ENCODE data around the gene DNAJC4. TPM values are rescaled to one million over a fixed set of nuclear protein-coding genes. Genes with fewer than 3 reads are reported as not detected.

The DNAJC4 gene
- polyA plus RNA-seq, 2 of the 4 experiments (the other 2 are of a cell fraction), result 9.8 to 16.2 TPM

DNA sequence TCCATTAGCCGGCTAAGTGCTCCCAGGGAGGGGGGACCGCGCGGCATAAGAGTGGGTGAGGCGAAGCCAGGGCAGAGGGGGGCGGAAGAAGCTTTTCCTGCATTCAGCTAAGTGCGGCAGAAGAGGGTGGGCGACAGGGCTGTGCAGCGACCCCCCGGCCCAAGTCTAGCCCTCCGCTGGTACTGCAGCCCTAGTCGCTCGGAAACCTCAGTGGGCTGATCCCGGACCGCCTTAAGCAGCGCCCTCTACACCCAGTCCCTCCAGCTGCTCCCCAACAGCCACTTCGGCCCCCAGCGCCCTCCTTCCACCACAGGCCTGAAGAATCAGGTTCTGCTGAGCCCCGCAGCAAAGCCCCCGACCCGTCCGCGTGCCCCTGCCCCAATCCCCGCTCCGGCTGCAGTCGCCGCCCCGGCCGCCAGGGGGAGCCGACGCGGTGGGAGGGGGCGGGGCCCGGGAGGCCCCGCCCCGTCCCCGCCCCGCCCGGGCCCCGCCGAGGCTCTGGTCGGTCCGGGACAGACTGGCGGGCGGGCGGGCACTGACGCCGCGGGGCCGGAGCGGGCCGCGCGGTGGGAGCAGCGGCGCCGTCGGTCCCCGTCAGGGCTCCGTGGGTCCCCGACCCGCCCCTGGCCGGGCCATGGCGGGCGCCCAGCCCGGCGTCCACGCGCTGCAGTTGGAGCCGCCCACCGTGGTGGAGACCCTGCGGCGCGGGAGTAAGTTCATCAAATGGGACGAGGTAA, 20.8 kb downstream of the DNAJC4 start, which contains the start of gene PLCB3 (continued):
- TF ChIP-seq, protein P1, sequence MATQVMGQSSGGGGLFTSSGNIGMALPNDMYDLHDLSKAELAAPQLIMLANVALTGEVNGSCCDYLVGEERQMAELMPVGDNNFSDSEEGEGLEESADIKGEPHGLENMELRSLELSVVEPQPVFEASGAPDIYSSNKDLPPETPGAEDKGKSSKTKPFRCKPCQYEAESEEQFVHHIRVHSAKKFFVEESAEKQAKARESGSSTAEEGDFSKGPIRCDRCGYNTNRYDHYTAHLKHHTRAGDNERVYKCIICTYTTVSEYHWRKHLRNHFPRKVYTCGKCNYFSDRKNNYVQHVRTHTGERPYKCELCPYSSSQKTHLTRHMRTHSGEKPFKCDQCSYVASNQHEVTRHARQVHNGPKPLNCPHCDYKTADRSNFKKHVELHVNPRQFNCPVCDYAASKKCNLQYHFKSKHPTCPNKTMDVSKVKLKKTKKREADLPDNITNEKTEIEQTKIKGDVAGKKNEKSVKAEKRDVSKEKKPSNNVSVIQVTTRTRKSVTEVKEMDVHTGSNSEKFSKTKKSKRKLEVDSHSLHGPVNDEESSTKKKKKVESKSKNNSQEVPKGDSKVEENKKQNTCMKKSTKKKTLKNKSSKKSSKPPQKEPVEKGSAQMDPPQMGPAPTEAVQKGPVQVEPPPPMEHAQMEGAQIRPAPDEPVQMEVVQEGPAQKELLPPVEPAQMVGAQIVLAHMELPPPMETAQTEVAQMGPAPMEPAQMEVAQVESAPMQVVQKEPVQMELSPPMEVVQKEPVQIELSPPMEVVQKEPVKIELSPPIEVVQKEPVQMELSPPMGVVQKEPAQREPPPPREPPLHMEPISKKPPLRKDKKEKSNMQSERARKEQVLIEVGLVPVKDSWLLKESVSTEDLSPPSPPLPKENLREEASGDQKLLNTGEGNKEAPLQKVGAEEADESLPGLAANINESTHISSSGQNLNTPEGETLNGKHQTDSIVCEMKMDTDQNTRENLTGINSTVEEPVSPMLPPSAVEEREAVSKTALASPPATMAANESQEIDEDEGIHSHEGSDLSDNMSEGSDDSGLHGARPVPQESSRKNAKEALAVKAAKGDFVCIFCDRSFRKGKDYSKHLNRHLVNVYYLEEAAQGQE (IDR thresholded peaks at IDR 0.05), result no peak
- TF ChIP-seq MAZ (IDR thresholded peaks at IDR 0.05; ENCODE audit: borderline replicate concordance, low read depth, low read length), result 0 out of 2 replicates have a peak, but pooled peaks have one; percentile 37
- no peak for TF ChIP-seq CHD4 (IDR thresholded peaks at IDR 0.05; ENCODE audit: borderline replicate concordance)
- TF ChIP-seq RAD21 (conservative IDR thresholded peaks at IDR 0.05 in 1 of 2, IDR thresholded peaks at IDR 0.05 in 1 of 2), result peak in 1 of 2 experiments; percentile 33; a peak in 2 of 5 replicates
- TF ChIP-seq, protein P2, sequence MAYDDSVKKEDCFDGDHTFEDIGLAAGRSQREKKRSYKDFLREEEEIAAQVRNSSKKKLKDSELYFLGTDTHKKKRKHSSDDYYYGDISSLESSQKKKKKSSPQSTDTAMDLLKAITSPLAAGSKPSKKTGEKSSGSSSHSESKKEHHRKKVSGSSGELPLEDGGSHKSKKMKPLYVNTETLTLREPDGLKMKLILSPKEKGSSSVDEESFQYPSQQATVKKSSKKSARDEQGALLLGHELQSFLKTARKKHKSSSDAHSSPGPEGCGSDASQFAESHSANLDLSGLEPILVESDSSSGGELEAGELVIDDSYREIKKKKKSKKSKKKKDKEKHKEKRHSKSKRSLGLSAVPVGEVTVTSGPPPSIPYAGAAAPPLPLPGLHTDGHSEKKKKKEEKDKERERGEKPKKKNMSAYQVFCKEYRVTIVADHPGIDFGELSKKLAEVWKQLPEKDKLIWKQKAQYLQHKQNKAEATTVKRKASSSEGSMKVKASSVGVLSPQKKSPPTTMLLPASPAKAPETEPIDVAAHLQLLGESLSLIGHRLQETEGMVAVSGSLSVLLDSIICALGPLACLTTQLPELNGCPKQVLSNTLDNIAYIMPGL (CRISPR knock-in tag; IDR thresholded peaks at IDR 0.05; ENCODE audit: borderline replicate concordance), result no peak
- TF ChIP-seq, protein P3, sequence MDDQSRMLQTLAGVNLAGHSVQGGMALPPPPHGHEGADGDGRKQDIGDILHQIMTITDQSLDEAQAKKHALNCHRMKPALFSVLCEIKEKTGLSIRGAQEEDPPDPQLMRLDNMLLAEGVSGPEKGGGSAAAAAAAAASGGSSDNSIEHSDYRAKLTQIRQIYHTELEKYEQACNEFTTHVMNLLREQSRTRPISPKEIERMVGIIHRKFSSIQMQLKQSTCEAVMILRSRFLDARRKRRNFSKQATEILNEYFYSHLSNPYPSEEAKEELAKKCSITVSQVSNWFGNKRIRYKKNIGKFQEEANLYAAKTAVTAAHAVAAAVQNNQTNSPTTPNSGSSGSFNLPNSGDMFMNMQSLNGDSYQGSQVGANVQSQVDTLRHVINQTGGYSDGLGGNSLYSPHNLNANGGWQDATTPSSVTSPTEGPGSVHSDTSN (IDR thresholded peaks at IDR 0.05), result no peak
- TF ChIP-seq, protein P4, sequence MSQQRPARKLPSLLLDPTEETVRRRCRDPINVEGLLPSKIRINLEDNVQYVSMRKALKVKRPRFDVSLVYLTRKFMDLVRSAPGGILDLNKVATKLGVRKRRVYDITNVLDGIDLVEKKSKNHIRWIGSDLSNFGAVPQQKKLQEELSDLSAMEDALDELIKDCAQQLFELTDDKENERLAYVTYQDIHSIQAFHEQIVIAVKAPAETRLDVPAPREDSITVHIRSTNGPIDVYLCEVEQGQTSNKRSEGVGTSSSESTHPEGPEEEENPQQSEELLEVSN (IDR thresholded peaks at IDR 0.05; ENCODE audit: borderline replicate concordance, low read depth), result no peak
- TF ChIP-seq TFCP2L1 (CRISPR knock-in tag; IDR thresholded peaks at IDR 0.05), result no peak
- TF ChIP-seq, protein P5, sequence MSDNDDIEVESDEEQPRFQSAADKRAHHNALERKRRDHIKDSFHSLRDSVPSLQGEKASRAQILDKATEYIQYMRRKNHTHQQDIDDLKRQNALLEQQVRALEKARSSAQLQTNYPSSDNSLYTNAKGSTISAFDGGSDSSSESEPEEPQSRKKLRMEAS (IDR thresholded peaks at IDR 0.05), result peak; percentile 41; the same call in 1 of the 2 replicates
- no peak for TF ChIP-seq RFX5 (IDR thresholded peaks at IDR 0.05)

DNA sequence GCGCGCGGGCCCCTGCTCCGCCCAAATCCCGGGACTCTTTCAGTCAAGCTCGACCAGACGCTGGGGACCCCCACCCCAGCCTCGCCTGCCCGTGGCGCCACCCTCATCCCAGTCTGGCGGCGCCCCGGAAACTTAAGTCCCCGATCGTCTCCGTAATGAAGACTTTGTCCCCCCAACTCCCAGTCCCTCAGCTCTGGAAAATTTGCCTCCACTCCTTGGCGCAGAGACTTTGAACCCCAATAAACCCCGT, 21.3 kb downstream of the DNAJC4 start:
- FAIRE-seq (no peak), ATAC-seq (no peak), DNase-seq (ENCODE audit: low read depth in 1 of 2, low spot score in 1 of 2) (no peak)
- peaks cover 31% of the 10 kb centered on the region for H3K4me1 ChIP-seq
- H3K4me3 ChIP-seq, result peak overlapping the region; percentile 84
- no peaks in the 10 kb centered on the region for H3K9me3 ChIP-seq
- H3K4me2 ChIP-seq, result peak overlapping the region; percentile 98
- H3K27ac ChIP-seq, result peak overlapping the region; percentile 92 to 94
- 2% methylated on average over 17 of the region's 18 CpGs for WGBS (ENCODE audit: missing lambda C conversion rate)
- TF ChIP-seq, protein P3 (IDR thresholded peaks at IDR 0.05), result no peak
- TF ChIP-seq, protein P4 (IDR thresholded peaks at IDR 0.05; ENCODE audit: borderline replicate concordance, low read depth), result no peak
- TF ChIP-seq, protein P6, sequence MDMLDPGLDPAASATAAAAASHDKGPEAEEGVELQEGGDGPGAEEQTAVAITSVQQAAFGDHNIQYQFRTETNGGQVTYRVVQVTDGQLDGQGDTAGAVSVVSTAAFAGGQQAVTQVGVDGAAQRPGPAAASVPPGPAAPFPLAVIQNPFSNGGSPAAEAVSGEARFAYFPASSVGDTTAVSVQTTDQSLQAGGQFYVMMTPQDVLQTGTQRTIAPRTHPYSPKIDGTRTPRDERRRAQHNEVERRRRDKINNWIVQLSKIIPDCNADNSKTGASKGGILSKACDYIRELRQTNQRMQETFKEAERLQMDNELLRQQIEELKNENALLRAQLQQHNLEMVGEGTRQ (IDR thresholded peaks at IDR 0.05), result no peak
- TF ChIP-seq, protein P1 (IDR thresholded peaks at IDR 0.05), result no peak
- TF ChIP-seq BHLHE40 (IDR thresholded peaks at IDR 0.05; ENCODE audit: low read depth, low read length) (no peak), HOXB13 (CRISPR knock-in tag; IDR thresholded peaks at IDR 0.05; ENCODE audit: low read depth) (no peak), POLR2AphosphoS2 (conservative IDR thresholded peaks at IDR 0.05; ENCODE audit: low read length) (no peak)
- TF ChIP-seq, protein P7, sequence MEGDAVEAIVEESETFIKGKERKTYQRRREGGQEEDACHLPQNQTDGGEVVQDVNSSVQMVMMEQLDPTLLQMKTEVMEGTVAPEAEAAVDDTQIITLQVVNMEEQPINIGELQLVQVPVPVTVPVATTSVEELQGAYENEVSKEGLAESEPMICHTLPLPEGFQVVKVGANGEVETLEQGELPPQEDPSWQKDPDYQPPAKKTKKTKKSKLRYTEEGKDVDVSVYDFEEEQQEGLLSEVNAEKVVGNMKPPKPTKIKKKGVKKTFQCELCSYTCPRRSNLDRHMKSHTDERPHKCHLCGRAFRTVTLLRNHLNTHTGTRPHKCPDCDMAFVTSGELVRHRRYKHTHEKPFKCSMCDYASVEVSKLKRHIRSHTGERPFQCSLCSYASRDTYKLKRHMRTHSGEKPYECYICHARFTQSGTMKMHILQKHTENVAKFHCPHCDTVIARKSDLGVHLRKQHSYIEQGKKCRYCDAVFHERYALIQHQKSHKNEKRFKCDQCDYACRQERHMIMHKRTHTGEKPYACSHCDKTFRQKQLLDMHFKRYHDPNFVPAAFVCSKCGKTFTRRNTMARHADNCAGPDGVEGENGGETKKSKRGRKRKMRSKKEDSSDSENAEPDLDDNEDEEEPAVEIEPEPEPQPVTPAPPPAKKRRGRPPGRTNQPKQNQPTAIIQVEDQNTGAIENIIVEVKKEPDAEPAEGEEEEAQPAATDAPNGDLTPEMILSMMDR (IDR thresholded peaks at IDR 0.05), result no peak
- ChIA-PET POLR2A (interaction anchor here (1.2 to 1.5 kb wide), 2 partner anchors 10 to 12 kb away, joined by 3 to 5 read pairs; partner anchors contain the start of gene FKBP2), CTCF (interaction anchor here (0.9 to 12.2 kb wide), 21 partner anchors 9 to 402 kb away, joined by 3 to 220 read pairs (median 5); partner anchors contain the start of genes BAD, CATSPERZ, ESRRA and FERMT3)

Measured in A549 (cell line).